ENCODE data around the gene AIFM3. TPM values are rescaled to one million over a fixed set of nuclear protein-coding genes. Genes with fewer than 3 reads are reported as not detected.
A peak's percentile ranks its signal among the peaks of the same experiment; 100 is the strongest.

Gene AIFM3
- total and polyA plus RNA-seq, 2 of the 13 experiments (the other 11 are each of a cell fraction or from before 2014, with no cell fraction given): 9.0 to 15.3 TPM

- intact Hi-C loops (cut with micrococcal nuclease; ENCODE audit: unreplicated experiment): no loop called here
- 93% methylated on average over 14 of the region's 21 CpGs for WGBS (ENCODE audit: low lambda C conversion rate)
- in situ Hi-C loops (cut with HindIII; ENCODE audit: extremely low pct_ligation_motif_present, low pct_unique_long_range_greater_than_20kb): no loop called here
These were observed 25.6 kb downstream of the AIFM3 start for GRCh38 chr22:20992456-20993303.

GRCh38 chr22:20993304-20994127 lies 26.5 kb downstream of the AIFM3 start:
- BruUV-seq (replicated peaks): no TSS peak
- Histone ChIP-seq H3K79me2 (ENCODE audit: insufficient read depth, low read length) (no peaks in the 10 kb centered on the region), H4K20me1 (ENCODE audit: insufficient read depth, low read length) (no peaks in the 10 kb centered on the region), H3K27ac (ENCODE audit: extremely low read length, insufficient read depth, low read length) (no peak overlapping the region), H3K36me3 (replicated peaks in 1 of 2; ENCODE audit: control insufficient read depth in 1 of 2, insufficient read depth in 2 of 2, low read length in 2 of 2) (peaks cover 3 to 34% of the 10 kb centered on the region in 2 experiments), H3K27me3 (ENCODE audit: control insufficient read depth in 1 of 2, insufficient read depth in 2 of 2, low read length in 2 of 2) (no peaks in the 10 kb centered on the region), H3K4me2 (ENCODE audit: low read depth, low read length) (no peak overlapping the region), H2AFZ (ENCODE audit: low read length) (no peak overlapping the region), H3K4me1 (ENCODE audit: insufficient read depth, low read length) (no peaks in the 10 kb centered on the region), H3K9ac (ENCODE audit: insufficient read depth, low read depth, low read length) (no peak overlapping the region), H3K9me3 (ENCODE audit: low read length) (no peaks in the 10 kb centered on the region), H3K4me3 (replicated peaks in 1 of 3; ENCODE audit: insufficient read depth in 1 of 3, low read depth in 2 of 3, low read length in 3 of 3) (no peak overlapping the region)
- ATAC-seq: no peak
- POLR2A ChIA-PET: no interaction called here
- FAIRE-seq: no peak
- 100% methylated on average over 4 of the region's 29 CpGs for WGBS (ENCODE audit: low lambda C conversion rate)
- DNase-seq (ENCODE audit: low spot score): no peak
- TF ChIP-seq GLI4 (CRISPR knock-in tag; IDR thresholded peaks at IDR 0.05; ENCODE audit: borderline replicate concordance) (no peak), AGO2 (optimal IDR thresholded peaks at IDR 0.05; ENCODE audit: low read depth, low read length) (peak; percentile 3)
- CTCF ChIA-PET (ENCODE audit: low intra/inter-chr PET ratio, low total read pairs): no interaction called here
- intact Hi-C loops (cut with micrococcal nuclease; ENCODE audit: unreplicated experiment) (no loop called here), in situ Hi-C loops (cut with HindIII; ENCODE audit: extremely low pct_ligation_motif_present, low pct_unique_long_range_greater_than_20kb) (no loop called here)

More at GRCh38 chr22:20992456-20993303, 25.6 kb downstream of the AIFM3 start:
- TF ChIP-seq ZNF263 (CRISPR knock-in tag; IDR thresholded peaks at IDR 0.05) (no peak), RBFOX2 (IDR thresholded peaks at IDR 0.05; ENCODE audit: low read depth, low read length) (peak; percentile 56; the same call in 1 of the 2 replicates), AGO2 (optimal IDR thresholded peaks at IDR 0.05; ENCODE audit: low read depth, low read length) (peak; percentile 37)
- DNase-seq (ENCODE audit: low spot score) (no peak), ATAC-seq (no peak), FAIRE-seq (no peak)
- POLR2A ChIA-PET: interaction anchor here (2.8 kb wide), 1 partner anchor 11 kb away, joined by 16 read pairs; the partner anchor contains the start of gene LZTR1
- Histone ChIP-seq H3K79me2 (ENCODE audit: insufficient read depth, low read length) (no peaks in the 10 kb centered on the region), H3K27me3 (ENCODE audit: control insufficient read depth in 1 of 2, insufficient read depth in 2 of 2, low read length in 2 of 2) (no peaks in the 10 kb centered on the region), H2AFZ (ENCODE audit: low read length) (no peak overlapping the region), H3K4me3 (replicated peaks in 1 of 3; ENCODE audit: insufficient read depth in 1 of 3, low read depth in 2 of 3, low read length in 3 of 3) (no peak overlapping the region), H3K4me2 (ENCODE audit: low read depth, low read length) (no peak overlapping the region), H3K4me1 (ENCODE audit: insufficient read depth, low read length) (no peaks in the 10 kb centered on the region), H3K9ac (ENCODE audit: insufficient read depth, low read depth, low read length) (no peak overlapping the region), H3K36me3 (replicated peaks in 1 of 2; ENCODE audit: control insufficient read depth in 1 of 2, insufficient read depth in 2 of 2, low read length in 2 of 2) (peaks cover 3 to 37% of the 10 kb centered on the region in 2 experiments), H3K9me3 (ENCODE audit: low read length) (no peaks in the 10 kb centered on the region), H3K27ac (ENCODE audit: extremely low read length, insufficient read depth, low read length) (no peak overlapping the region), H4K20me1 (ENCODE audit: insufficient read depth, low read length) (no peaks in the 10 kb centered on the region)
- CTCF ChIA-PET (ENCODE audit: low intra/inter-chr PET ratio, low total read pairs): no interaction called here
- no TSS peak for BruUV-seq (replicated peaks)
